Left ventricle myocardium inferior (tissue), 1 donor: ENCODE results near the gene OR52E5. TPM values are rescaled to one million over a fixed set of nuclear protein-coding genes. Genes with fewer than 3 reads are reported as not detected.

ENCODE experiments used
- DNase-seq: peaks from one replicate; pipeline ENCODE4 v3.0.0-alpha.2; 2020
- H3K27ac ChIP-seq: fragments of 200-600 bp; replicated peaks from 2 replicates; pipeline ENCODE4 v1.8.0; 2021
- H3K27me3 ChIP-seq: fragments of 200-600 bp; 2 replicates; pipeline ENCODE4 v1.8.0; 2021; ENCODE audit warnings: low read depth
- H3K36me3 ChIP-seq: fragments of 200-600 bp; 2 replicates; pipeline ENCODE4 v1.8.0; 2021
- H3K4me1 ChIP-seq: fragments of 200-600 bp; 2 replicates; pipeline ENCODE4 v1.8.0; 2021
- H3K4me3 ChIP-seq: fragments of 200-600 bp; 2 replicates; pipeline ENCODE4 v1.8.0; 2021; ENCODE audit warnings: mild to moderate bottlenecking, moderate library complexity
- H3K9me3 ChIP-seq: fragments of 200-600 bp; replicated peaks from 2 replicates; pipeline ENCODE4 v1.8.0; 2021
- CTCF ChIP-seq: fragments of 200-600 bp; IDR thresholded peaks from 2 replicates; pipeline ENCODE4 v1.8.0; 2021; ENCODE audit warnings: antibody characterized with exemption, mild to moderate bottlenecking, borderline replicate concordance
- intact Hi-C: fragments of 100-400 bp; cut with micrococcal nuclease; formaldehyde crosslinking; loops from one replicate; pipeline ENCODE4 v1.11.0; 2022
- long read RNA-seq: library from polyadenylated mRNA; unstranded; transcript quantifications from one replicate; pipeline ENCODE4 v2.0.0, GENCODE V29; 2021
- total RNA-seq: library from RNA; stranded (reverse); fragmentation: NEBNext Ultra II Directional; extraction: Animal tissue kit (Norgen Biotek cat#: 25700); gene quantifications from one replicate; pipeline ENCODE4 v1.2.1, GENCODE V29; 2021
- donor health status: DM: no; HTN: yes; CAD: no; lungs with severe emphysema.

Gene OR52E5
- not detected for total RNA-seq
- long read RNA-seq, result 0 reads

GRCh38 chr11:5892908-5893307, at the start of gene OR52E5:
Gene OR52E5 (plus strand): TSS chr11:5893208. CDS start chr11:5900777, 7,569 bp downstream.
- intact Hi-C loops, result no loop called here
- H3K27me3 ChIP-seq, result peaks cover 20% of the 10 kb centered on the region
- H3K36me3 ChIP-seq, result no peaks in the 10 kb centered on the region
- H3K27ac ChIP-seq, result no peak within 1 kb of the TSS
- H3K9me3 ChIP-seq, result no peaks in the 10 kb centered on the region
- TF ChIP-seq CTCF, result no peak
- DNase-seq, result no peak
- H3K4me3 ChIP-seq, result no peak within 1 kb of the TSS
- H3K4me1 ChIP-seq, result no peaks in the 10 kb centered on the region

- no peak overlapping the region for H3K27ac ChIP-seq
- intact Hi-C loops, result no loop called here
- DNase-seq, result no peak
Observed at GRCh38 chr11:5846701-5847100, 46.3 kb upstream of the OR52E5 start.

GRCh38 chr11:5847711-5848110, 45.3 kb upstream of the OR52E5 start:
- Histone ChIP-seq H3K4me1 (no peaks in the 10 kb centered on the region), H3K36me3 (no peaks in the 10 kb centered on the region), H3K27me3 (no peaks in the 10 kb centered on the region), H3K9me3 (peaks cover 12% of the 10 kb centered on the region), H3K27ac (no peak overlapping the region), H3K4me3 (no peak overlapping the region)
- no peak for TF ChIP-seq CTCF
- intact Hi-C loops, result no loop called here
- DNase-seq, result no peak

More at GRCh38 chr11:5846701-5847100, 46.3 kb upstream of the OR52E5 start:
- H3K4me3 ChIP-seq, result no peak overlapping the region
- TF ChIP-seq CTCF, result no peak
- H3K36me3 ChIP-seq, result no peaks in the 10 kb centered on the region
- H3K9me3 ChIP-seq, result peaks cover 5% of the 10 kb centered on the region
- H3K27me3 ChIP-seq, result no peaks in the 10 kb centered on the region
- H3K4me1 ChIP-seq, result no peaks in the 10 kb centered on the region

- H3K27ac ChIP-seq, result no peak overlapping the region
- no peak overlapping the region for H3K4me3 ChIP-seq
- no peaks in the 10 kb centered on the region for H3K4me1 ChIP-seq
- H3K27me3 ChIP-seq, result no peaks in the 10 kb centered on the region
- TF ChIP-seq CTCF, result no peak
- intact Hi-C loops, result no loop called here
- peaks cover 24% of the 10 kb centered on the region for H3K9me3 ChIP-seq
- no peak for DNase-seq
- no peaks in the 10 kb centered on the region for H3K36me3 ChIP-seq
Observed at GRCh38 chr11:5851002-5851401, 42.0 kb upstream of the OR52E5 start.

- Histone ChIP-seq H3K4me3 (no peak within 1 kb of the TSS), H3K9me3 (peaks cover 13% of the 10 kb centered on the region), H3K27me3 (no peaks in the 10 kb centered on the region), H3K36me3 (no peaks in the 10 kb centered on the region), H3K4me1 (no peaks in the 10 kb centered on the region), H3K27ac (no peak within 1 kb of the TSS)
- intact Hi-C loops, result no loop called here
- no peak for DNase-seq
- TF ChIP-seq CTCF, result no peak
Observed at GRCh38 chr11:5857590-5857989, 35.4 kb upstream of the OR52E5 start, which contains the start of gene OR52E8. Gene OR52E8 (minus strand): TSS chr11:5857690. CDS start chr11:5857690, 0 bp downstream.

GRCh38 chr11:5865826-5866225, 27.2 kb upstream of the OR52E5 start:
- Histone ChIP-seq H3K36me3 (no peaks in the 10 kb centered on the region), H3K27ac (no peak overlapping the region), H3K27me3 (no peaks in the 10 kb centered on the region), H3K4me1 (no peaks in the 10 kb centered on the region), H3K4me3 (no peak overlapping the region), H3K9me3 (peaks cover 12% of the 10 kb centered on the region)
- intact Hi-C loops, result no loop called here
- TF ChIP-seq CTCF, result no peak
- no peak for DNase-seq
